Measurements from ENCODE around the gene ARF4. TPM values are rescaled to one million over a fixed set of nuclear protein-coding genes. Genes with fewer than 3 reads are reported as not detected.
A peak's percentile ranks its signal among the peaks of the same experiment; 100 is the strongest.
"Not testable (repeated sequence)": the region's sequence is repeated elsewhere in the genome, so short reads cannot be mapped to it uniquely, and the experiment has no call there.

ARF4 gene
- total RNA-seq, result 10 to 100 TPM; 37.7 to 76.7 (median 44.7) TPM
- polyA plus RNA-seq, result 100 to 1,000 TPM in 1 of 3 donors, 10 to 100 TPM in 2; 54.3 to 127 (median 96.1) TPM
- long read RNA-seq, donor 1, transcript ARF4-201 (6 exons, 1,660 nt), result major isoform, 18 of 22 reads
- long read RNA-seq, donor 1, partial matches to known transcripts, result 0 of 22 reads
- long read RNA-seq, donor 1, other reads (novel, unspliced or antisense), result 4 of 22 reads
- long read RNA-seq, donor 2, transcript ARF4-201 (6 exons, 1,660 nt), result major isoform, 30 of 33 reads
- long read RNA-seq, donor 2, partial matches to known transcripts, result 0 of 33 reads
- long read RNA-seq, donor 2, other reads (novel, unspliced or antisense), result 2 of 33 reads

- Histone ChIP-seq H3K9me3 (no peaks in the 10 kb centered on the region), H3K4me1 (peaks cover 46% of the 10 kb centered on the region), H3K36me3 (ENCODE audit: insufficient read depth in 1 of 2, low read depth in 1 of 2) (peaks cover 0 to 7% of the 10 kb centered on the region in 2 donors), H3K4me3 (peak within 1 kb of the TSS; percentile 93), H3K27ac (peak within 1 kb of the TSS; percentile 98), H3K27me3 (ENCODE audit: insufficient read depth in 3 of 3, low read length in 2 of 3) (no peaks in the 10 kb centered on the region)
- 0% methylated on average over 54 to 67 of the region's 67 CpGs for WGBS, 3 donors
- peak; percentile 91 to 94 (median 92) for ATAC-seq
- intact Hi-C loops (cut with DNase I), result loop anchor here (2.0 to 10.0 kb wide), 4 partner anchors 40 to 97 kb away; partner anchors contain the start of genes DENND6A (in 2 of the 2) and PDE12 (in 2 of the 2)
- DNase-seq, result peak; percentile 99 to 100
- TF ChIP-seq CTCF (IDR thresholded peaks at IDR 0.05), result peak; percentile 10
Measured at GRCh38 chr3:57597127-57597923, at the start of gene ARF4. Gene ARF4, minus strand, starts transcription at chr3:57597344. Its CDS starts 204 bp downstream, at chr3:57597140.

- peaks cover 4 to 54% of the 10 kb centered on the region in 2 donors for H3K36me3 ChIP-seq (ENCODE audit: insufficient read depth in 1 of 2, low read depth in 1 of 2)
- H3K4me3 ChIP-seq, result no peak overlapping the region
- H3K9me3 ChIP-seq, result peaks cover 4% of the 10 kb centered on the region
- intact Hi-C loops (cut with DNase I), result no loop called here
- H3K27ac ChIP-seq, result no peak overlapping the region
- no peaks in the 10 kb centered on the region for H3K27me3 ChIP-seq (ENCODE audit: insufficient read depth in 3 of 3, low read length in 2 of 3)
- 66 to 78% (median 69%) methylated on average over 2 of the region's 2 CpGs for WGBS, 3 donors
- peak; percentile 11 for TF ChIP-seq CTCF (IDR thresholded peaks at IDR 0.05)
- DNase-seq (no peak), ATAC-seq (peak; percentile 43 to 80 (median 58))
- no peaks in the 10 kb centered on the region for H3K4me1 ChIP-seq
Measured at GRCh38 chr3:57646723-57647122, 49.6 kb upstream of the ARF4 start.

GRCh38 chr3:57644740-57645139 is 47.6 kb upstream of the ARF4 start:
- Histone ChIP-seq H3K4me1 (no peaks in the 10 kb centered on the region), H3K27me3 (ENCODE audit: insufficient read depth in 3 of 3, low read length in 2 of 3) (no peaks in the 10 kb centered on the region), H3K9me3 (peaks cover 4% of the 10 kb centered on the region), H3K27ac (no peak overlapping the region), H3K36me3 (ENCODE audit: insufficient read depth in 1 of 2, low read depth in 1 of 2) (peaks cover 4 to 62% of the 10 kb centered on the region in 2 donors), H3K4me3 (no peak overlapping the region)
- intact Hi-C loops (cut with DNase I), result no loop called here
- DNase-seq, result no peak
- no peak for ATAC-seq
- 89 to 95% (median 95%) methylated on average over 4 of the region's 4 CpGs for WGBS, 3 donors
- TF ChIP-seq CTCF (IDR thresholded peaks at IDR 0.05), result no peak

GRCh38 chr3:57637391-57637790 is 40.2 kb upstream of the ARF4 start:
- H3K4me1 ChIP-seq, result no peaks in the 10 kb centered on the region
- no peak for TF ChIP-seq CTCF (IDR thresholded peaks at IDR 0.05)
- H3K4me3 ChIP-seq, result no peak overlapping the region
- no peak for ATAC-seq
- intact Hi-C loops (cut with DNase I), result no loop called here
- H3K27ac ChIP-seq, result no peak overlapping the region
- H3K27me3 ChIP-seq (ENCODE audit: insufficient read depth in 3 of 3, low read length in 2 of 3), result no peaks in the 10 kb centered on the region
- H3K9me3 ChIP-seq, result no peaks in the 10 kb centered on the region
- DNase-seq, result no peak
- peaks cover 5 to 91% of the 10 kb centered on the region in 2 donors for H3K36me3 ChIP-seq (ENCODE audit: insufficient read depth in 1 of 2, low read depth in 1 of 2)

GRCh38 chr3:57634259-57634658 is 37.1 kb upstream of the ARF4 start:
- H3K9me3 ChIP-seq; H3K4me1 ChIP-seq; H3K27me3 ChIP-seq (ENCODE audit: insufficient read depth in 3 of 3, low read length in 2 of 3); H3K4me3 ChIP-seq; H3K27ac ChIP-seq; ATAC-seq; DNase-seq; intact Hi-C loops (cut with DNase I): not testable (repeated sequence)
- WGBS, 3 donors, result 93 to 98% (median 94%) methylated on average over 3 of the region's 3 CpGs
- peaks cover 5 to 85% of the 10 kb centered on the region in 2 donors for H3K36me3 ChIP-seq (ENCODE audit: insufficient read depth in 1 of 2, low read depth in 1 of 2)

Measured in psoas muscle (tissue), 8 donors.